C4-2B (cell line): Measurements from ENCODE around the gene EEF1G.

ENCODE experiments used
- H3K27ac ChIP-seq: fragments of 450-650 bp; 2 replicates; pipeline ENCODE4 v1.5.1; 2017
- CTCF ChIP-seq: fragments of 450-650 bp; conservative IDR thresholded peaks from 2 replicates; pipeline ENCODE4 v1.5.1; 2017; ENCODE audit warnings: mild to moderate bottlenecking
- ZFX ChIP-seq: fragments of 450-650 bp; IDR thresholded peaks from 2 replicates; pipeline ENCODE4 v1.6.1; 2017

The EEF1G gene

GRCh38 chr11:62558669-62559068, 15.0 kb downstream of the EEF1G start:
- no peak overlapping the region for H3K27ac ChIP-seq
- TF ChIP-seq ZFX (no peak), CTCF (no peak)

GRCh38 chr11:62556875-62557631, 16.6 kb downstream of the EEF1G start:
- peak overlapping the region; percentile 83 for H3K27ac ChIP-seq
- no peak for TF ChIP-seq CTCF
- TF ChIP-seq ZFX = no peak

GRCh38 chr11:62556108-62556874, 17.4 kb downstream of the EEF1G start:
- H3K27ac ChIP-seq = peak overlapping the region; percentile 83
- TF ChIP-seq CTCF (no peak), ZFX (no peak)

- no peak for TF ChIP-seq ZFX
- TF ChIP-seq CTCF = no peak
- H3K27ac ChIP-seq = peak overlapping the region; percentile 83
Measured at GRCh38 chr11:62555464-62556107, 18.1 kb downstream of the EEF1G start.

- peak overlapping the region; percentile 83 for H3K27ac ChIP-seq
- TF ChIP-seq ZFX (no peak), CTCF (no peak)
Measured at GRCh38 chr11:62554387-62555167, 19.1 kb downstream of the EEF1G start.

GRCh38 chr11:62553839-62554361, 19.8 kb downstream of the EEF1G start:
- H3K27ac ChIP-seq = peak overlapping the region; percentile 83
- TF ChIP-seq ZFX = no peak
- no peak for TF ChIP-seq CTCF
